HG03066 (cell line): ENCODE results near the gene SHISA4.
"Not testable (repeated sequence)": the region's sequence is repeated elsewhere in the genome, so short reads cannot be mapped to it uniquely, and the experiment has no call there.

Experiments used
- ATAC-seq: cut with Tn5 transposase; IDR thresholded peaks from one replicate; pipeline ENCODE4 v1.9.1; 2021; ENCODE audit warnings: low read depth; ENCODE audit not compliant: unreplicated experiment

The SHISA4 gene

GRCh38 chr1:201888282-201889089, at the start of gene SHISA4:
TSS of gene SHISA4 (plus strand) at chr1:201888898. CDS start at chr1:201888995, 97 bp downstream.
- ATAC-seq, result no peak

GRCh38 chr1:201839089-201839488, 49.6 kb upstream of the SHISA4 start:
- not testable (repeated sequence) for ATAC-seq

- no peak for ATAC-seq
These were observed 48.6 kb upstream of the SHISA4 start for GRCh38 chr1:201840055-201840454.

GRCh38 chr1:201840490-201840889, 48.2 kb upstream of the SHISA4 start:
- no peak for ATAC-seq

GRCh38 chr1:201841265-201841912, 47.3 kb upstream of the SHISA4 start:
- no peak for ATAC-seq

- ATAC-seq, result no peak
These were observed 46.1 kb upstream of the SHISA4 start for GRCh38 chr1:201842472-201843027.

- no peak for ATAC-seq
These were observed 43.2 kb upstream of the SHISA4 start for GRCh38 chr1:201845331-201846083.

- ATAC-seq, result no peak
These were observed 41.5 kb upstream of the SHISA4 start for GRCh38 chr1:201847150-201847549.

- ATAC-seq, result no peak
These were observed 40.5 kb upstream of the SHISA4 start for GRCh38 chr1:201848230-201848629.

GRCh38 chr1:201849372-201850052, 39.2 kb upstream of the SHISA4 start:
- no peak for ATAC-seq

- ATAC-seq, result no peak
These were observed 38.7 kb upstream of the SHISA4 start for GRCh38 chr1:201850053-201850397.

- no peak for ATAC-seq
These were observed 36.7 kb upstream of the SHISA4 start for GRCh38 chr1:201851949-201852348.

- not testable (repeated sequence) for ATAC-seq
These were observed 32.0 kb upstream of the SHISA4 start for GRCh38 chr1:201856722-201857121.

GRCh38 chr1:201859424-201859823, 29.3 kb upstream of the SHISA4 start:
- ATAC-seq, result no peak

- ATAC-seq, result no peak
These were observed 27.2 kb upstream of the SHISA4 start for GRCh38 chr1:201861448-201861847.

GRCh38 chr1:201870397-201870796, 18.3 kb upstream of the SHISA4 start:
- no peak for ATAC-seq

- no peak for ATAC-seq
These were observed 14.0 kb upstream of the SHISA4 start for GRCh38 chr1:201874672-201875071.

GRCh38 chr1:201876148-201876818, 12.4 kb upstream of the SHISA4 start:
- no peak for ATAC-seq

- ATAC-seq, result no peak
These were observed 10.8 kb upstream of the SHISA4 start for GRCh38 chr1:201877877-201878401.
